Measurements from ENCODE around the gene TRAP1. TPM values are rescaled to one million over a fixed set of nuclear protein-coding genes. Genes with fewer than 3 reads are reported as not detected.

The TRAP1 gene
- polyA plus RNA-seq, 2 of the 4 experiments (the other 2 are of a cell fraction) = 103 to 198 TPM

DNA sequence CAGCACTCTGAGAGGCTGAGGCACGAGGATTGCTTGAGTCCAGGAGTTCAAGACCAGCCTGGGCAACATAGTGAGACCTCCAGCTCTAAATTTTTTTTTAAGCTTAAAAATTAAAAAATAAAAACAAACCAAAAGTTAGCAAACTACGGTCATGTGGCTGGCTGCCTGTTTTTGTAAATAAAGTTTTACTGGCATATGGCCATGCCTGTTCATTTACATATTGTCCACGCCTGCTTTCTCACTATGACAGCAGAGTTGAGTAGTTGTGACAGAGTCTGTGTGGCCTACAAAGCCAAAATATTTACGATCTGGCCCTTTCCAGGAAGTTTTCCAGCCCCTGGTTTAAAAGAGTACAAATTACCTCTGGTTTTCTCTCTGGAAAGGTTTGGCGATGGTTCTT, 109.3 kb downstream of the TRAP1 start:
- FAIRE-seq (no peak), DNase-seq (ENCODE audit: low read depth in 1 of 2, low spot score in 1 of 2) (no peak), ATAC-seq (no peak)
- H3K4me3 ChIP-seq = no peak overlapping the region
- H3K9me3 ChIP-seq = no peaks in the 10 kb centered on the region
- peaks cover 14% of the 10 kb centered on the region for H3K4me1 ChIP-seq
- no peak overlapping the region for H3K4me2 ChIP-seq
- TF ChIP-seq, protein P1, sequence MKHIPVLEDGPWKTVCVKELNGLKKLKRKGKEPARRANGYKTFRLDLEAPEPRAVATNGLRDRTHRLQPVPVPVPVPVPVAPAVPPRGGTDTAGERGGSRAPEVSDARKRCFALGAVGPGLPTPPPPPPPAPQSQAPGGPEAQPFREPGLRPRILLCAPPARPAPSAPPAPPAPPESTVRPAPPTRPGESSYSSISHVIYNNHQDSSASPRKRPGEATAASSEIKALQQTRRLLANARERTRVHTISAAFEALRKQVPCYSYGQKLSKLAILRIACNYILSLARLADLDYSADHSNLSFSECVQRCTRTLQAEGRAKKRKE (CRISPR knock-in tag; IDR thresholded peaks at IDR 0.05; ENCODE audit: low read depth) = no peak
- TF ChIP-seq EP300 (IDR thresholded peaks at IDR 0.05) (no peak), ZNF302 (CRISPR knock-in tag; IDR thresholded peaks at IDR 0.05) (no peak), RARB (CRISPR knock-in tag; IDR thresholded peaks at IDR 0.05) (no peak), HDAC2 (IDR thresholded peaks at IDR 0.05) (no peak), ESRRA (IDR thresholded peaks at IDR 0.05; ENCODE audit: borderline replicate concordance, low read length) (no peak), CEBPB (IDR thresholded peaks at IDR 0.05) (no peak), JUN (IDR thresholded peaks at IDR 0.05) (no peak), SMC3 (IDR thresholded peaks at IDR 0.05) (no peak)
- TF ChIP-seq, protein P2, sequence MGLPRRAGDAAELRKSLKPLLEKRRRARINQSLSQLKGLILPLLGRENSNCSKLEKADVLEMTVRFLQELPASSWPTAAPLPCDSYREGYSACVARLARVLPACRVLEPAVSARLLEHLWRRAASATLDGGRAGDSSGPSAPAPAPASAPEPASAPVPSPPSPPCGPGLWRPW (IDR thresholded peaks at IDR 0.05) = no peak
- TF ChIP-seq, protein P3, sequence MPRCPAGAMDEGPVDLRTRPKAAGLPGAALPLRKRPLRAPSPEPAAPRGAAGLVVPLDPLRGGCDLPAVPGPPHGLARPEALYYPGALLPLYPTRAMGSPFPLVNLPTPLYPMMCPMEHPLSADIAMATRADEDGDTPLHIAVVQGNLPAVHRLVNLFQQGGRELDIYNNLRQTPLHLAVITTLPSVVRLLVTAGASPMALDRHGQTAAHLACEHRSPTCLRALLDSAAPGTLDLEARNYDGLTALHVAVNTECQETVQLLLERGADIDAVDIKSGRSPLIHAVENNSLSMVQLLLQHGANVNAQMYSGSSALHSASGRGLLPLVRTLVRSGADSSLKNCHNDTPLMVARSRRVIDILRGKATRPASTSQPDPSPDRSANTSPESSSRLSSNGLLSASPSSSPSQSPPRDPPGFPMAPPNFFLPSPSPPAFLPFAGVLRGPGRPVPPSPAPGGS (IDR thresholded peaks at IDR 0.05) = no peak
- 84% methylated on average over 5 of the region's 5 CpGs for WGBS (ENCODE audit: missing lambda C conversion rate)
- POLR2A ChIA-PET = no interaction called here
- H3K27ac ChIP-seq = no peak overlapping the region
- CTCF ChIA-PET = interaction anchor here (0.8 kb wide), 1 partner anchor 18 kb away, joined by 3 read pairs; no protein-coding TSS in a partner anchor

Other genes with a start within 250 kb of the TRAP1 start
- not detected in 2 replicates for gene C16orf90, start 222.0 kb downstream of the TRAP1 start, polyA plus RNA-seq (2011; rRNA removed)
- gene C16orf90, start 222.0 kb downstream of the TRAP1 start, polyA plus RNA-seq (2017; fragmentation: RNase III; extraction: RNeasy Plus Mini Kit Qiagen cat#74134 plus additional on column Dnase treatment) = not detected in 3 replicates
- 23.6 and 35.0 TPM in 2 replicates for gene CLUAP1, start 216.5 kb downstream of the TRAP1 start, polyA plus RNA-seq (2011; rRNA removed)
- gene CLUAP1, start 216.5 kb downstream of the TRAP1 start, polyA plus RNA-seq (2017; fragmentation: RNase III; extraction: RNeasy Plus Mini Kit Qiagen cat#74134 plus additional on column Dnase treatment) = 19.1 to 20.8 TPM (median 20.6 TPM) in 3 replicates
- 0.03 and 0.04 TPM in 2 replicates for gene NLRC3, start 140.1 kb downstream of the TRAP1 start, polyA plus RNA-seq (2011; rRNA removed)
- 0.03 TPM in 1 of 3 replicates, not detected in the others for gene NLRC3, start 140.1 kb downstream of the TRAP1 start, polyA plus RNA-seq (2017; fragmentation: RNase III; extraction: RNeasy Plus Mini Kit Qiagen cat#74134 plus additional on column Dnase treatment)
- gene SLX4, start 105.9 kb downstream of the TRAP1 start, polyA plus RNA-seq (2011; rRNA removed) = 3.0 and 4.2 TPM in 2 replicates
- 4.5 to 5.0 TPM (median 4.7 TPM) in 3 replicates for gene SLX4, start 105.9 kb downstream of the TRAP1 start, polyA plus RNA-seq (2017; fragmentation: RNase III; extraction: RNeasy Plus Mini Kit Qiagen cat#74134 plus additional on column Dnase treatment)
- gene DNASE1, start 62.8 kb downstream of the TRAP1 start, polyA plus RNA-seq (2011; rRNA removed) = 6.3 and 10.0 TPM in 2 replicates
- 5.4 to 7.5 TPM (median 7.2 TPM) in 3 replicates for gene DNASE1, start 62.8 kb downstream of the TRAP1 start, polyA plus RNA-seq (2017; fragmentation: RNase III; extraction: RNeasy Plus Mini Kit Qiagen cat#74134 plus additional on column Dnase treatment)
- 8.0 and 17.5 TPM in 2 replicates for gene CREBBP, start 163.2 kb upstream of the TRAP1 start, polyA plus RNA-seq (2011; rRNA removed)
- 13.4 to 15.2 TPM (median 14.7 TPM) in 3 replicates for gene CREBBP, start 163.2 kb upstream of the TRAP1 start, polyA plus RNA-seq (2017; fragmentation: RNase III; extraction: RNeasy Plus Mini Kit Qiagen cat#74134 plus additional on column Dnase treatment)

Data from A549 (cell line).